Left lung (tissue), 10 donors: ENCODE data around the gene HNRNPCL1. TPM values are rescaled to one million over a fixed set of nuclear protein-coding genes. Genes with fewer than 3 reads are reported as not detected.
A peak's percentile ranks its signal among the peaks of the same experiment; 100 is the strongest.

Experiments
- ATAC-seq: fragments of 200-7000 bp; cut with Tn5 transposase; one replicate; pipeline ENCODE4 v1.9.1; 2020; ENCODE audit warnings: moderate library complexity
- DNase-seq, 4 donors: peaks; one replicate each; pipeline ENCODE4 v3.0.0-alpha.2; 2013 to 2020
- H3K27ac ChIP-seq, 2 donors: fragments of 200-600 bp; sonication (generic) in 1 of 2; one replicate each; pipeline versions ENCODE4 v1.5.0 to v1.8.0; 2020 to 2021
- H3K27me3 ChIP-seq, 2 donors: fragments of 200-600 bp; sonication (generic) in 1 of 2; one replicate each; pipeline versions ENCODE4 v1.5.0 to v1.8.0; 2020 to 2021
- H3K36me3 ChIP-seq, 2 donors: fragments of 200-600 bp; sonication (generic) in 1 of 2; one replicate each; pipeline versions ENCODE4 v1.5.0 to v1.8.0; 2020 to 2021
- H3K4me1 ChIP-seq, 2 donors: fragments of 200-600 bp; one replicate each; pipeline ENCODE4 v1.8.0; 2021
- H3K4me3 ChIP-seq, 2 donors: fragments of 200-600 bp; sonication (generic) in 1 of 2; one replicate each; pipeline versions ENCODE4 v1.5.0 to v1.8.0; 2020 to 2021; ENCODE audit warnings: mild to moderate bottlenecking in 1 of 2
- H3K9me3 ChIP-seq, 2 donors: fragments of 200-600 bp; sonication (generic) in 1 of 2; one replicate each; pipeline versions ENCODE4 v1.5.0 to v1.8.0; 2020 to 2021
- intact Hi-C, 2 donors: fragments of 100-400 bp; cut with DNase I; formaldehyde crosslinking; loops; one replicate each; pipeline versions ENCODE4 v1.11.2 to v1.14.2; 2022
- polyA plus RNA-seq, 6 donors: library from polyadenylated mRNA; unstranded; fragments of 120-200 nt; gene quantifications; one replicate each; pipeline ENCODE4 v1.2.1, GENCODE V29; 2013; ENCODE audit not compliant: insufficient read length in 6 of 6
- total RNA-seq, 2 donors: library from RNA; stranded (reverse); fragmentation: NEBNext Ultra II Directional; extraction: Animal tissue kit (Norgen Biotek cat#: 25700); gene quantifications; one replicate each; pipeline ENCODE4 v1.2.1, GENCODE V29; 2021
- TF ChIP-seq, protein P1 (sequence below), 2 donors: fragments of 200-600 bp; sonication (generic) in 1 of 2; IDR thresholded peaks; one replicate each; pipeline versions ENCODE4 v1.5.0 to v1.8.0; 2021; ENCODE audit warnings: antibody characterized with exemption in 2 of 2
- donor health status: DM: no; HTN: yes; CAD: no.
- donor health status: DM: no; HTN: no; CAD: no.

HNRNPCL1 gene
- total and polyA plus RNA-seq, 8 donors, result 0.20 to 0.35 (median 0.31) TPM; not detected in 3

GRCh38 chr1:12811409-12811784 is 37.1 kb downstream of the HNRNPCL1 start:
- Histone ChIP-seq H3K4me1 (no peaks in the 10 kb centered on the region), H3K27ac (no peak overlapping the region), H3K36me3 (no peaks in the 10 kb centered on the region), H3K4me3 (no peak overlapping the region), H3K27me3 (peaks cover 0 to 4% of the 10 kb centered on the region in 2 donors), H3K9me3 (no peaks in the 10 kb centered on the region)
- TF ChIP-seq, protein P1, sequence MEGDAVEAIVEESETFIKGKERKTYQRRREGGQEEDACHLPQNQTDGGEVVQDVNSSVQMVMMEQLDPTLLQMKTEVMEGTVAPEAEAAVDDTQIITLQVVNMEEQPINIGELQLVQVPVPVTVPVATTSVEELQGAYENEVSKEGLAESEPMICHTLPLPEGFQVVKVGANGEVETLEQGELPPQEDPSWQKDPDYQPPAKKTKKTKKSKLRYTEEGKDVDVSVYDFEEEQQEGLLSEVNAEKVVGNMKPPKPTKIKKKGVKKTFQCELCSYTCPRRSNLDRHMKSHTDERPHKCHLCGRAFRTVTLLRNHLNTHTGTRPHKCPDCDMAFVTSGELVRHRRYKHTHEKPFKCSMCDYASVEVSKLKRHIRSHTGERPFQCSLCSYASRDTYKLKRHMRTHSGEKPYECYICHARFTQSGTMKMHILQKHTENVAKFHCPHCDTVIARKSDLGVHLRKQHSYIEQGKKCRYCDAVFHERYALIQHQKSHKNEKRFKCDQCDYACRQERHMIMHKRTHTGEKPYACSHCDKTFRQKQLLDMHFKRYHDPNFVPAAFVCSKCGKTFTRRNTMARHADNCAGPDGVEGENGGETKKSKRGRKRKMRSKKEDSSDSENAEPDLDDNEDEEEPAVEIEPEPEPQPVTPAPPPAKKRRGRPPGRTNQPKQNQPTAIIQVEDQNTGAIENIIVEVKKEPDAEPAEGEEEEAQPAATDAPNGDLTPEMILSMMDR (IDR thresholded peaks at IDR 0.05), result no peak
- DNase-seq, result no peak
- intact Hi-C loops, result no loop called here
- ATAC-seq, result no peak

DNA sequence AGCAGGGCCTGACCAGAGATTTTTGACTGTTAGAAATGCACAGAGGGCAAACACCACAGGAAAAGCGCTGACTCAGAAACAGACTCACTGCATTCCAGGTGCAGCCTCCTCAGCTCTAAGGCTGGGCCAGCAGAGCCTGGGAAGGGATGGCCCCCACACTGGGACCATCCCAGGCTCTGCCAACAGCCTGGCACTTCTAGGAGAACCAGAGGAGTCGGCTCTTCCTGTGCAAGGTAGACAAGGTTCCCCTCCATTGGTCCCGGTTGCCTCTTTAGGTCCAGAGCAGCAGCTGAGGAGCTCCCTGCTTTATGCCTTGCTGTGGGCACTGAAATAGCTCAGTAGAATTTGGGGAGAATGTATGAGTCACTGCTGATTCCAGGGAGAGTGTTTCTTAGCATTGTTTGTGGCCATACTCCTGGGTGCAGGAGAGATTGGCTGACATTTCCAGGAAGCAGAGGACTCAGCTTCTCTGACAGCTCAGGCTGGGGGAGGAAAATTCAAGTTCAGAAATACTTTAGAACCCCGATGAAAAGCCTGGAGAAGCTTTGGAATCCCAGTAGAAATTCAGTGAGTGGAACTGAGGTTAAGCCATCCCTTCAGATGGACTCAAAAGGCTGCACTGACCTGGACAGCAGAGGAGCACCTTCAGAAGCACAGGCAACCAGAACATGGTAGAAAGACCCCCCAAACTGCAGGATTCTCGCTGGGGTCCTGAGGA is 37.7 kb downstream of the HNRNPCL1 start:
- Histone ChIP-seq H3K9me3 (no peaks in the 10 kb centered on the region), H3K27me3 (peaks cover 0 to 5% of the 10 kb centered on the region in 2 donors), H3K4me1 (no peaks in the 10 kb centered on the region), H3K4me3 (no peak overlapping the region), H3K27ac (no peak overlapping the region), H3K36me3 (no peaks in the 10 kb centered on the region)
- DNase-seq (no peak), ATAC-seq (peak; percentile 25)
- TF ChIP-seq, protein P1 (IDR thresholded peaks at IDR 0.05), result no peak
- intact Hi-C loops, result no loop called here

- no peak overlapping the region for H3K27ac ChIP-seq
- H3K27me3 ChIP-seq, result peaks cover 0 to 5% of the 10 kb centered on the region in 2 donors
- peaks cover 0 to 6% of the 10 kb centered on the region in 2 donors for H3K9me3 ChIP-seq
- no peaks in the 10 kb centered on the region for H3K36me3 ChIP-seq
- no peak overlapping the region for H3K4me3 ChIP-seq
- DNase-seq, result no peak
- TF ChIP-seq, protein P1 (IDR thresholded peaks at IDR 0.05), result no peak
- H3K4me1 ChIP-seq, result no peaks in the 10 kb centered on the region
- intact Hi-C loops, result no loop called here
- ATAC-seq, result no peak
Measured at GRCh38 chr1:12809933-12810332, 38.6 kb downstream of the HNRNPCL1 start.

DNA sequence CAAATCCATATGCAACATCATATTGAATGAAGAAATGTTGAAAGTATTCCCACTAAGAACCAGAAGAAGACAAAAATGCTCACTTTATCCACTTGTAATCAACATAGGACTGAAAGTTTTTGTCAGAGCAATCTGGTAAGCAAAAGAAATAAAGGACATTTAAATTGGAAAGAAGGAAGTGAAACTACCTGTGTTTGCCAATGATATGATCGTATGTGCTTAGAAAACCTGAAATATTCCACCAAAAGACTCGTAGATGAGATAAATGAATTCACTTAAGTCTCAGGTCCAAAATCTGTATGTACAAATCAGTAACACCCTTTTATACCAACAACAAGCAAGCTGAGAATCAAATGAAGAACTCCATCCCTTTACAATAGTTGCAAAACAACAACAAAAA is 48.8 kb downstream of the HNRNPCL1 start:
- intact Hi-C loops, result no loop called here
- DNase-seq (no peak), ATAC-seq (no peak)
- H3K27ac ChIP-seq, result no peak overlapping the region
- no peaks in the 10 kb centered on the region for H3K4me1 ChIP-seq
- TF ChIP-seq, protein P1 (IDR thresholded peaks at IDR 0.05), result no peak
- H3K4me3 ChIP-seq, result no peak overlapping the region
- H3K36me3 ChIP-seq, result no peaks in the 10 kb centered on the region
- peaks cover 0 to 4% of the 10 kb centered on the region in 2 donors for H3K9me3 ChIP-seq
- no peaks in the 10 kb centered on the region for H3K27me3 ChIP-seq

DNA sequence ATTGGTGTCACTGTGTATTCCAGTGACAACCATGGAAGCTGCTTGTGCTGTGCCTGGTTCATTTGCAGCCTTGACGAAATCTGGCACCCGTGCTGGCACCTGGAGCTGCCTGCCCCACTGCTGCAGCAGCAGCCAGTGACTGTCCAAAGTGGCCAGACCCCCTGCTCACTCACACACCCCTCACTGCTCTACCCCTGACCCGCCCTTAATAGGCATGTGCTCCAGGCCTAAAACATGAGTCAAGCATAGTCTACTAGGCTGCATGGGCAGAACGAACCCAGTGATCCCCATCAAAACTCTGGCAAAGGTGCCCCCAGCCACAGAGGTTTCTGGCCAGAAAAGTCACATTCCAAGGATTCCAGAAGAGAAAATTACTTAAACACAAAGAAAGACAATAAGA is 49.6 kb downstream of the HNRNPCL1 start:
- H3K9me3 ChIP-seq, result no peaks in the 10 kb centered on the region
- no peaks in the 10 kb centered on the region for H3K27me3 ChIP-seq
- intact Hi-C loops, result no loop called here
- ATAC-seq (no peak), DNase-seq (no peak)
- H3K27ac ChIP-seq, result no peak overlapping the region
- TF ChIP-seq, protein P1 (IDR thresholded peaks at IDR 0.05), result no peak
- no peak overlapping the region for H3K4me3 ChIP-seq
- H3K36me3 ChIP-seq, result no peaks in the 10 kb centered on the region
- no peaks in the 10 kb centered on the region for H3K4me1 ChIP-seq

Other genes starting within 250 kb of the HNRNPCL1 start
- gene DHRS3, start 230.5 kb downstream of the HNRNPCL1 start, total RNA-seq, result 100 to 1,000 TPM in 1 of 2 donors, 10 to 100 TPM in 1; 53.6 to 120 TPM
- gene DHRS3, start 230.5 kb downstream of the HNRNPCL1 start, polyA plus RNA-seq, result 10 to 100 TPM; 37.3 to 44.9 (median 40.6) TPM
- not detected for gene AADACL4, start 204.6 kb downstream of the HNRNPCL1 start, total RNA-seq
- under 1 TPM in 2 of 6 donors, not detected in 4; 0.10 to 0.11 TPM for gene AADACL4, start 204.6 kb downstream of the HNRNPCL1 start, polyA plus RNA-seq
- gene AADACL3, start 132.6 kb downstream of the HNRNPCL1 start, total RNA-seq, result not detected
- gene AADACL3, start 132.6 kb downstream of the HNRNPCL1 start, polyA plus RNA-seq, result not detected
- 1 to 10 TPM in 1 of 2 donors, not detected in 1; 1.1 TPM for gene CFAP107, start 102.5 kb downstream of the HNRNPCL1 start, total RNA-seq
- 1 to 10 TPM in 4 of 6 donors, under 1 TPM in 2; 0.18 to 2.8 (median 1.8) TPM for gene CFAP107, start 102.5 kb downstream of the HNRNPCL1 start, polyA plus RNA-seq
- not detected for gene PRAMEF12, start 75.0 kb downstream of the HNRNPCL1 start, total RNA-seq
- not detected for gene PRAMEF12, start 75.0 kb downstream of the HNRNPCL1 start, polyA plus RNA-seq
- not detected for gene PRAMEF1, start 57.3 kb downstream of the HNRNPCL1 start, total RNA-seq
- not detected for gene PRAMEF1, start 57.3 kb downstream of the HNRNPCL1 start, polyA plus RNA-seq
- not detected for gene PRAMEF11, start 17.3 kb downstream of the HNRNPCL1 start, total RNA-seq
- not detected for gene PRAMEF11, start 17.3 kb downstream of the HNRNPCL1 start, polyA plus RNA-seq
- not detected for gene PRAMEF2, start 8.4 kb upstream of the HNRNPCL1 start, total RNA-seq
- gene PRAMEF2, start 8.4 kb upstream of the HNRNPCL1 start, polyA plus RNA-seq, result not detected
- not detected for gene PRAMEF4, start 37.5 kb upstream of the HNRNPCL1 start, total RNA-seq
- gene PRAMEF4, start 37.5 kb upstream of the HNRNPCL1 start, polyA plus RNA-seq, result not detected
- gene PRAMEF10, start 49.5 kb upstream of the HNRNPCL1 start, total RNA-seq, result not detected
- not detected for gene PRAMEF10, start 49.5 kb upstream of the HNRNPCL1 start, polyA plus RNA-seq
- not detected for gene PRAMEF7, start 67.9 kb upstream of the HNRNPCL1 start, total RNA-seq
- not detected for gene PRAMEF7, start 67.9 kb upstream of the HNRNPCL1 start, polyA plus RNA-seq
- gene PRAMEF6, start 98.9 kb upstream of the HNRNPCL1 start, total RNA-seq, result not detected
- not detected for gene PRAMEF6, start 98.9 kb upstream of the HNRNPCL1 start, polyA plus RNA-seq
- not detected for gene PRAMEF27, start 207.9 kb upstream of the HNRNPCL1 start, total RNA-seq
- gene PRAMEF27, start 207.9 kb upstream of the HNRNPCL1 start, polyA plus RNA-seq, result not detected
- not detected for gene HNRNPCL3, start 212.0 kb upstream of the HNRNPCL1 start, total RNA-seq
- under 1 TPM in 1 of 6 donors, not detected in 5; 0.28 TPM for gene HNRNPCL3, start 212.0 kb upstream of the HNRNPCL1 start, polyA plus RNA-seq
- not detected for gene PRAMEF25, start 222.1 kb upstream of the HNRNPCL1 start, total RNA-seq
- gene PRAMEF25, start 222.1 kb upstream of the HNRNPCL1 start, polyA plus RNA-seq, result not detected